Stimulated activated CD4-positive, alpha-beta T cell treated with anti-CD3 and anti-CD28 coated beads, Interleukin-4, amount 100 ng/mL, for 48 hours (primary cell): ENCODE measurements around the gene TNKS1BP1.
"Not testable (repeated sequence)": the region's sequence is repeated elsewhere in the genome, so short reads cannot be mapped to it uniquely, and the experiment has no call there.

Experiments
- DNase-seq, 2 donors: peaks; one replicate each; pipeline ENCODE4 v3.0.0-alpha.2; 2020; ENCODE audit warnings: low read depth in 2 of 2

Gene TNKS1BP1

DNA sequence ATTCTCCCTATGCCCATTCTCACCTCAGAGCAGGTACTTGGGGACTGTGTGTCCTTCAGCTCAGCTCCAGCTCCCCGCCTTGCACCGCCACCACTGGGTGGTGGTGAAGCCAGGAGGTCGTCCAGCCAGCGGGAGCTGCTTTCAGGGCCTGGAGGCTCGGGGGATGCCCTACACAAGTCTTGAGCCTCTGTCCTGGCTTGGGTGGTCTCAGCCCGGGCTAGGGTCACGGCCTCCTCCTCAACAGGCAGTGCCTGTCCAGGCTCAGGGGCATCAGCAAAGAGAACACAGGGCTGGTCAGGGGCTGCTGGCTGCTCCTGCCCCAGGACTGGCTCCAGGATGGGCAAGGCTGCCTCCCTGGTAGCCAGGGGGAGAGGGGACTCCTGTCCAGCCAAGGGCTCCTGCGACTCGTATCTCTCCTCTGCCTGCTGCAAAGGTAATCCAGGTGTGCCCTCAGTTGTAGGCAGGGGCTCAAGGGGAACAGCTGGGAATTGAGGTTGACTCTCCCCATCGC lies 12.2 kb downstream of the TNKS1BP1 start:
- no peak for DNase-seq

DNA sequence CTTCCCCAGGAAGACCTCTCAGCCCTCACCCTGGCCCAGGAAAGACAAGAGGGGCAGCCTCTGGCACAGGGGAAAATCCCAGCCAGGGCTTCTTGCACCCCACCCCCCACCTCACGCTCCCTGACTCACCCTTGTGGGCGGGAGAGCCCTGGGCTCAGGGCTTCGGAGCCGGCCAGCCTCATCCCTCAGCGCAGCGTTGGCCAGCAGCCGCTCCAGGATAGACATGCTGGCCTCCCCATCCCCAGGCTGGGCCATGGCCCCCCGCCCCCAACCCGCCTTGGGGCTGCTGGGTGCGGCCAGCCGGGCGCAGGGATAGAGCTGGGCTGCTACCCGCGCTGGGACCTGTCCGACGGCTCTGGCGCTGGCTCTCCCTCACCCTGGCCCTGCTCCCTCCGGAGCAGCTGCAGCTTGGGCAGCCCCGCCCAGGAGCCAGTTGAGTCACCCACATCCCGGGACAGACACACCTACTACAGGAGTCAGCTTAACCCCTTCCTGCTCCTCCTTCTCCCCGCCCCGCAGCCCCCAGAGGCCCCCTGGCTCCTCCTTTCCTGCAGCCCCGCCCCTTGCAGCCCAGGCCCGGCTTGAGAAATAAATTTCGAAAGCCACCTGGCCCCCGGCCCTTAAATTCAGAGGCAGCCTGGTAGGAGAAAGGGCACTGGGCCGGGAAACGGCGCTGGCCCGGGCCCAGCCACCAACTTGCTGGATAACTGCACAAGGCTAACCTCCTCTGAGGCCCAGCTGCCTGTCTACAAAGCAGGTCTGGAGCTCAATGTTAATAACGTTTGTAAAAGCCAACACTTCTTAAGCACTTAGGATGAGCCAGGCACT lies 13.4 kb downstream of the TNKS1BP1 start:
- peak; percentile 63 to 71 for DNase-seq

DNA sequence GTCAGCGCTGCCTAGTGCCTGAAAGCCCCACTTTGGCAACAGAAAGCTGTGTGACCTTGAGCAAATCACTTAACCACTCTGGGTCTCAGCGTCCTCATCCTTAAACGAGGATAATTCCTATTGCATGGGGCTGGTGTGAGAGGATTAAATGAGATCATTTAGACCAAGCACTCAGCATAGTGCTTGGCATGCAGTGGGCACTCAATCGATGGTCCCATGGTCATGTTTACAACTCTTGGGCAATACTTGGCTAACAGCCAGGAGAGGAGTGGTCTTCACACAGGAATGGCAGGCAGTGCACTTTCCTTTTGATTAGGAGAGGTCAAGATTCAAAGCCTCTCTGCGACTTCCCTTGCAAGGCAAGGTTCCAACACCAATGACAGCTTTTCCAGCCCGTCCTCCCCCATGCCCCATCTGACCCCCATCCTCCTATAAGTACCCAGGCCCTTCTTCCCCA lies 14.1 kb downstream of the TNKS1BP1 start:
- DNase-seq = no peak

GRCh38 chr11:57310091-57310490 lies 14.7 kb downstream of the TNKS1BP1 start:
- DNase-seq = no peak

DNA sequence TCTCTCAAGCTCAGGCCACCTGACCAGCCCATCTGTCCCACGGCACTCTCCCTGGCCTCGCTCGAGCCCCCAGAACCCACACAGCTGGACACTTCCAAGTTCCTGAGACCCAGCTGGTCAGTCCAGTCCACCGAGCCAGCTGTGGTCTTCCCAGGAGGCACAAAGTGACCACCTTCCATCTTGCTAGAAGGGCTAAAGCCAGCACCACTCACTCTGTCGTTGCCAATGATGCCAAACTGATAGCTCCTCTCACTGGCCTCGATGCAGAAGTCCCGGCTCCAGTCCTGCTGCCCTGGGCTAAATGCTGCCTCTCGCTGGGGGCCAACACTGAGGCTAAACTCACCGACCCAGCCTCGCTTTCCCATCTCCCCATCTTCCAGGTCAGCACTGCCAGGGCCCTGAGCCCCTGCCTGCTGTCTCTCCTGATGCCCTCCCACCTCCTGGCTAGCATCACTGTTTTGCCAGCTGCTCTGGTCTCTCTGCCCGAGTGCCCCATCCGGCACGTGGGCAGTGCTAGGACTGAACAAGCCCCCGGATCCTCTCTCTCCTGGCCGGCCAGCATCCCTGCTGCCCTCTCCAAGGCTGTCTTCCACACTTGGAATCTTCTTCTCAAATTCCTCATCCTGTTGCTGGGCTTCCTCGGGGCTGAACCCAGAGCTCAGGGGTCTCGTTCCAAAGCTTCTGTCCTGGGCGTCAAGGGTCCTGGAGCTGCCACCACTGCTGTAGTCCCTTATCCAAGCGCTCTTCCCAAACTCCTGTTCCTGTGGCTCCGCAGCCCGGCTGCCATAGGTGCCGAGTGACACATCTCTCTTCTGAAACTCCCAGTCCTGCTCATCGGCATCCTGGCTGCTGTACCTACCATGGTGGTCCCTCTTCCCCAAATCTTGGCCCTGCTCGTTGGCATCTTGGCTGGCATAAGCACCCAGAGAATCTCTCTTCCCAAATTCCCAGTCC lies 15.4 kb downstream of the TNKS1BP1 start:
- DNase-seq = no peak

DNA sequence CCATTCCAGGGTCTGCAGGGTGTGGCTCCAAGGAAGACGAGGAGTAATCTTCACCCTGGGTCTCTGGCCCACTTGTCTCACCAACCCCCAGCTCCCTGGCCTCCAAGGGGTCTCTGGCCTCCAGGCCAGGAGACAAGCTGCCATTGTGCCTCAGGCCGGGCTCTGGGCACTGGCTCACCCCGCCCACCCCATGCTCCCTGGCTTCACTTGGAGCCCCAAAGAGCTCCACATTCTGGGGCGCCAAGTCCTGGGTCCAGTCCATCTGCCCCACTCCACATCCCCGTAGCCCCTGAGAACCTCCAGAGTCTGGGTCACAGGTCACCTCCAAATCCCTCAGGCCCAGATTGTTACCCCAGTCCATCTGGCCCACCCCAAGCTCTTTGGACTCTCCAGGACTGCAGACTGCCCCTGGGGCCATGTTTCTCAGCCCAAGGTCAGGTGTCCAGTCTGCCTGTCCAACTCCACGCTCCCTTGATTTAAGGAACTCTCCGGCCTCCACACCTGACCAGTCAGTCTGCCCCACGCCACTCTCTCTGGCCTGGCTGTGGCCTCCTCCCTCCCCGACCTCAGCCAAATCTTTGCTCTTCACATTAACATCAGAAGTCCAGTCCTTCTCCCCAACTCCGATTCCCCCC lies 16.2 kb downstream of the TNKS1BP1 start:
- no peak for DNase-seq

DNA sequence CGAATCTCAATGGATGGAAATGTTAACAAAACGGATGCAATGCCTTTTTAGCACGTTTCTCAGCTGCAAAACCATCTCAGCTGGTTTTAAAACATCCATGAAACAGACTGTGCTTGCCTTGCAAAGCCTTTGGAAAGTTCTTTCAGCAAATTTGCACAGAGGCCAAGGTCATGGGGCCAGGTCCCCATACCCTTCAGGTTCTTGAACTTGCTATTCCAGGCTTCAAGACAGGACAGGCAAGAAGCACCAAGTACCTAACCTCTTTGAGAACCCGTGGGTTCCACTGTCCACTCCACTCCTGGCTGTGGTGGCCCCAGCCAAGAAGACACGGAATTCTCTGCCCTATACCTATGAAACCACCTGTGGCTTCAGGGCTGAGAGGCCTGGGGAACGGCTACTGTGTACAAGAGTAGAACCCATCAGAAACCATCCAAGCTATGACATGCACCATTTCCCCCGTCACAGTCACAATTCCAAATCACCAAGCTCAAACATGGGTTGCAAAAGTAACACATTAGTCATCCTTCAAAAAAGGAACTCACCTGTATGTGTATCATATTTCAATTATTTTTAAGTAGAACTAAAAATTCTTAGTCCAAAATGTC lies 17.0 kb downstream of the TNKS1BP1 start:
- DNase-seq = no peak

DNA sequence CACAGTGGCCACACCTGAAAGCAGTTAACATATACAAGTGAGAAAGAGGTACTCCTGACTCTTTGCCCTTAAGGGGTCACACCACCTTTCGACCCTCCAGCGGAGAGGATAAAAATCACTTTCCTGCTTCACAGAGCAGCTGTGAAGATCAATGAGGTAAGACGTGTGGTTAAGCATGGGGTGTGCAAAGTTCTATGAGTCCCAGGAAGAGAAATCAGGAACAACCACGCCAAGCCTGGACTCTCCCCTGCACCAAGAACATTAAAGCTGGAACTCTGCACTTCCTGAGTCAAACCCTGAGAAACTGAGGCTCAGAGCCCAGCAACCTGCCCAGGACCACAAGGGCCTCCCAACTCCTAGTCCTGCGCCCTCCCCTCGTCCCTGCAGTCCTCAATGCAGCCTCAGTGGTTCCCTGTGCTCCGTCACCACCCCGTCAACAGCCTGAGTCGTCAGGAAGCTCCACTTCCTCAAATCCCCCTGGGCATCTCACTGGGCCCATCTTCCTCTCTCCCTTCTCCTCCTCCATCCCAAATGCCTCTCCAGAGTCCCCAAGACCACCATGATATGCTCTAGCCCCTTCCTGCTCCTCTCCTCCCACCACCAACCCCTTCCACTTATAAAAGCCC lies 17.7 kb downstream of the TNKS1BP1 start:
- DNase-seq = no peak

DNA sequence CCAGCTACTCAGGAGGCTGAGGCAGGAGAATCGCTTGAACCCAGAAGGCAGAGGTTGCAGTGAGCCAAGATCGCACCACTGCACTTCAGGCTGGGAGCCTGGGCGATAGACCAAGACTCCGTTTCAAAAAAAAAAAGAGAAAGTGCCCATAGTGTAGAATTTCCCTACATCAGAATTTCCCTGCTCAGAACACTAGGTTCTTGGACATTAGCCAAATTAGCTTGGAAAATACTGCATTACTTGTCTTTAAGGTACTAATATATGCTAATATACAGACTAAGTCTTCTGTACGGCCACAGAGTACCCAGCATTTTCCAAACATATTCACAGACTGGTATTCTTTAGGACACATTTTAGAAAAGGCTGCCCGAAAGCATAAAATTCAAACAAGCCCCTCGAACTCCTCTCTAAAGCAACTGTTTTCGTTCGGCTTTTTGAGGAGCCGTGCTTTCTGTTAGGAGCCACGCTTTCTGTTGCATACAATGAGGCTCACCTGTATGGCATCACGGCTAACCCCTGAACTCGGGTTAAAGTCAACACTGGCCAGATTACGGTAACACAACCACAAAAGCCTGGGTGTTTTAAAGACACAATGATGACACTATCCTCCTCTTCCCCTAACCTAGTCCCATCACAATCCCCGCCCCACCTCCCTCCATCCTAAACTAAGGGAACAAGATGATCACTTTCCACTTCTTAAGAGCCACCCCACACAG lies 18.4 kb downstream of the TNKS1BP1 start:
- DNase-seq = no peak

DNA sequence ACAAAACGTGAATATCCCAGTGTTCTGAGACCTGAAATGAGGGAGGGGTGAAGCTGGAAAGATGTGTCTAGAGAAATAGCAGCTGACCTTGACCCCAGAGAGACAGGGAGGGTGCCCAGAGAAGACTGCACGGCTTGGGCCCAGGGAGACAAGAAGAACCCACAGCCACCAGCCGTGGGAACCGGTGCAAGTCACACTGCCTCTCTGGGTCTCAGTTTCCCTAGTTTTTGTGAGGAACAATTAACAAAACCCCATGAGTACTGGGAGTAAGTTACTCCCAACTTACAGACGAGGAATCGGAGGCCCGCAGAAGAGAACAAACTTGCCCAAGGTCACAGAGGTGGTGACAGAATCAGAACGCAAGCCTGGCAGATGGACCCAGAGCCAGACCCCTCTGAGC lies 19.2 kb downstream of the TNKS1BP1 start:
- DNase-seq = no peak

DNA sequence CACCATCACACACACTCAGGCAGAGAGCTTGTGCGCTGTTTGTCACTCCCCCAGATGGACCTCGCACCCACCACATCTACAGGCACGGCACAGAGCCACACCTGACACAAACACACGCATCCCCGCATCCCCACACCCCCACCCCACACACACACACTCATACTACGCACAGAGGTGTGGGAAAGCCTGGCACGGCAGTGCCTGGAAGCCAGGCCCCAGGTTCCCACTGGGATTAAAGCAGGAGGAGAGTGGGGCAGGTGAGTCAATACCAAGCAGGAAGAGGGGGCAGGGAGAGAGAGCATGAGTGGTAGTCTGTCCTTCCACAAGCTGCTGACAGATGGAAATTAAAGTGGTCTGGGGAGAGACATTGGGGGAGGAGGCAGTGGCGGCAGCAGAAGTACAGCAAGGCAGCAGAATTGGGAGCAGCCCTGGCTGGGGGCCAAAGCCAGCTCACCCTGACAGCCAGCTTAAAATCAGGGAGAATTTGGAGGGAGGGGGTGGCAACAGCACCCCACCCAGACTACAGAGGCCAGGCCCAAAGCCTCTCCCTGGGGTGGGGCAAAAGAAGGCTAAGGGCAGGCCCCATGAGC lies 20.7 kb downstream of the TNKS1BP1 start:
- DNase-seq = no peak

- DNase-seq = no peak
These were observed 21.3 kb downstream of the TNKS1BP1 start for GRCh38 chr11:57303280-57303989.

- DNase-seq = no peak
These were observed 22.3 kb downstream of the TNKS1BP1 start for GRCh38 chr11:57302489-57302888.

DNA sequence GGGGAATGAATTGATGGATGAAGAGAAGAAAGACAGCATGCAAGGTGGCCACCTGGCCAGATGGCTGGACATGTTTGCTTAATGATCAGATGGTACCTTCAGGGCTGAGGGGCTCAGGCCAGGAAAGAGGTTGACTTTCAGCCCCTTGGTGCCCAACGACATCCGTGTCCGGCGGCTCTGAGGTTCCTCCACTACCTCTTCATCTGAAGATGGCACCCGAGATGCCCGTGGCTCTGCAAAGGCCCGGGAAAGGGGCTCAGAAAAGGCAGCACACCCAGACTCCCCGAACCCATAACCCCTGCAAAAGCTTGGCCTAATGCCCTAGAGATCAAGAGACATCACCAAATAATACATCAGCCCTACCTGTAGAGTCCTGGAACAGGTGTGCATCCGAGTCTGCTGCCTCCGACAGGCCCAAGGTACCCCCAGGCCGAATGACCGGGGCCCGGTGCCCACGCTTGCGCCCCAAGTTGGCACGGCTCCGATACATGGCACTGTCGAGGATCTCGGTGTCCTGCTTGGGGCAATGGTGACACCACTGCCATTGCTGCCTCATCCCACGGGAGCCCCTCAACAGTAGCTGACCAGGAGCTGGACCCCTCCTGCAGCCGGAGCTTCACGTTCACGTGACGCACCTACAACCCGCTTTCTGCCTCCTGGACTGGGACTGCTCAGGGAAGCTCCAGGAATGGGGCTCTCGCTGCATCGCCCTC lies 22.9 kb downstream of the TNKS1BP1 start:
- no peak for DNase-seq

GRCh38 chr11:57300785-57301184 lies 24.0 kb downstream of the TNKS1BP1 start:
- DNase-seq = no peak

DNA sequence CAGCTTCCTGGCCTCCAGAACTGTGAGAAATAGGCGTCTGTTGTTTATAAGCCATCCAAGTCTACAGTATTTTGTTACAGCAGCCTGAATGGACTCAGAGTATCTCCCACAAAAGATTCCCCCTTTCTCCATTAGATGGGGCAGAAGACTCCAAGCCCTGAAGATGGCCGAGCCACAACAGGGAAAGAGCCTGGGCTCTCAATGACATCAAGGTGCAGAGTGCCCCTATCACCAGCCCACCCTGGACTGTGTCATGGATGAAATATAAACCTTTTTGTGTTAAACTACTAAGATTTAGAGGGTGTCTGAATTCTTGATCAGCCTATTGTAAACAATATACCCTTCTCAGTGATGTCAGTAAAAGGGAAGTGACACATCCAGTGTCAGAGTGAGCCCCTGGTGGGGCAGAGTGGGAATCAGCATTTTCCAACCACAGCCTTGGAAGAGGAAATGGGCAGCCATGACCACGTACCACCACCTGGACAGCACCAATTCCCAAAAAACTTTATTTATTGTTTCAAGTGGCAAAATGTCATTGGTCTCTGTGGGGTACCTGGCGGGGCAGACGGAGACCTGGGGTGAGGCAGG lies 25.5 kb downstream of the TNKS1BP1 start:
- no peak for DNase-seq

DNA sequence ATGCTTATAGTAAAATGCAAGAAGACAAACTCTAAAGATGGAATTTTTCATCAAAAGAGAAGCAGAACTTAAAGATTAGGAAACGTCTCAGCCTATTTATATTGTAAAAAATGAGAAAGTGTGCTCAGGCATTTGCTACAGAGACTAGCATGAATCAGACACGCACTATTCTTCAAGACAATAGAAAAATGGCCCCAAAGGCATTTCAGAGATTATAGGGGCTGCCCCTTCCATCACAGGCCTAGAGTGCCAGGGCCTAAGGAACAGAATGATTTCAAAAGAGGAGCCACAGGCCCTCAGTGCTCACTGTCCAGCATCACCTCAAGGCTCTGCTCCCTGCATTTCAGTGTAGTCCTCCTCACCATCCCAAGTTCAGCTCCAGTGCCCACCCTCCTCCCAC lies 27.5 kb downstream of the TNKS1BP1 start:
- no peak for DNase-seq

- DNase-seq = not testable (repeated sequence)
These were observed 28.5 kb downstream of the TNKS1BP1 start for GRCh38 chr11:57296205-57296604.
